Adrenal gland (tissue), 5 donors: ENCODE measurements around the gene DYRK3.

Experiments
- POLR2A ChIP-seq, 2 donors: fragments of 450-650 bp; IDR thresholded peaks; one replicate each; pipeline ENCODE4 v1.6.1; 2017; ENCODE audit warnings: antibody characterized with exemption in 2 of 2, mild to moderate bottlenecking in 2 of 2, moderate library complexity in 1 of 2
- TF ChIP-seq, protein P1 (sequence below), 6 experiments: fragments of 450-650 bp in 4 of 6; fragments of 200-600 bp in 2 of 6; sonication (generic) in 1 of 6; IDR thresholded peaks; 1 replicate in 5 of 6; 2 replicates in 1 of 6; pipeline versions ENCODE4 v1.5.1 to v1.8.0; 2016 to 2021; ENCODE audit warnings: antibody characterized with exemption in 6 of 6, mild to moderate bottlenecking in 2 of 6, moderate library complexity in 1 of 6
- donor health status: DM: no; HTN: no; CAD: no.

DNA sequence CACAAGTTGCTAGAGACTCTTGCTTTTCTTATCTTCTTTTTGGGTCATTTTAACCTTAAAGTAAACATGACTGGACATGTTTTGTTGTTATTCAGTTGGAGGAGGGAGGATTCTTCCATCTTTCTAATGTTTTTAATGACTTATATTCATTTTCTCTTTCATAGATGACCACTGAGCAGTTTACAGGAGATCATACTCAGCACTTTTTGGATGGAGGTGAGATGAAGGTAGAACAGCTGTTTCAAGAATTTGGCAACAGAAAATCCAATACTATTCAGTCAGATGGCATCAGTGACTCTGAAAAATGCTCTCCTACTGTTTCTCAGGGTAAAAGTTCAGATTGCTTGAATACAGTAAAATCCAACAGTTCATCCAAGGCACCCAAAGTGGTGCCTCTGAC is 11.9 kb downstream of the DYRK3 start:
- TF ChIP-seq, protein P1, sequence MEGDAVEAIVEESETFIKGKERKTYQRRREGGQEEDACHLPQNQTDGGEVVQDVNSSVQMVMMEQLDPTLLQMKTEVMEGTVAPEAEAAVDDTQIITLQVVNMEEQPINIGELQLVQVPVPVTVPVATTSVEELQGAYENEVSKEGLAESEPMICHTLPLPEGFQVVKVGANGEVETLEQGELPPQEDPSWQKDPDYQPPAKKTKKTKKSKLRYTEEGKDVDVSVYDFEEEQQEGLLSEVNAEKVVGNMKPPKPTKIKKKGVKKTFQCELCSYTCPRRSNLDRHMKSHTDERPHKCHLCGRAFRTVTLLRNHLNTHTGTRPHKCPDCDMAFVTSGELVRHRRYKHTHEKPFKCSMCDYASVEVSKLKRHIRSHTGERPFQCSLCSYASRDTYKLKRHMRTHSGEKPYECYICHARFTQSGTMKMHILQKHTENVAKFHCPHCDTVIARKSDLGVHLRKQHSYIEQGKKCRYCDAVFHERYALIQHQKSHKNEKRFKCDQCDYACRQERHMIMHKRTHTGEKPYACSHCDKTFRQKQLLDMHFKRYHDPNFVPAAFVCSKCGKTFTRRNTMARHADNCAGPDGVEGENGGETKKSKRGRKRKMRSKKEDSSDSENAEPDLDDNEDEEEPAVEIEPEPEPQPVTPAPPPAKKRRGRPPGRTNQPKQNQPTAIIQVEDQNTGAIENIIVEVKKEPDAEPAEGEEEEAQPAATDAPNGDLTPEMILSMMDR (IDR thresholded peaks at IDR 0.05): no peak
- TF ChIP-seq POLR2A (IDR thresholded peaks at IDR 0.05): no peak
